ENCODE data around the gene CCNJL. TPM values are rescaled to one million over a fixed set of nuclear protein-coding genes. Genes with fewer than 3 reads are reported as not detected.

Gene CCNJL
- total RNA-seq, 2 donors from 2014 or later, result 5.5 to 5.6 TPM

DNA sequence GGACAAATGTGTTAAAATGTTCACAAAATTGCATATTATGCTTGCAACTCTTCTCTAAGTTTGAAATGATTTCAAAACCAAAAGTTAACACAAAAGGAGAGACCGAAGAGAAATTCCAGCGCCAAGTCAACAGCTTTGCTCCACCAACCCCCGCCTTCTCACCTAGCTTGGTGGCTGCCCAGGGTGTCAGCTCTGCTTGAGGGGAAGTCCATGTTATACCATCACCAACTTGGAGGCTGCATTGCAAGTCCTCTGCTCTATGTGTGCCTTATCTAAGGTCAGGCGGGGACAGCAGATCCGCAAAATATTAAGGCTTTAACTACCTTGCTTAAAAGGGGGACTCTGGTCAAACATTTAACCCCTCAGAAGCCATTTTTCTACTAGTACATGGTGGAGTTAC is 14.6 kb downstream of the CCNJL start:
- no peak for DNase-seq
- intact Hi-C loops (cut with DNase I), result no loop called here
- ATAC-seq, result peak in 1 of 2 donors; percentile 17

DNA sequence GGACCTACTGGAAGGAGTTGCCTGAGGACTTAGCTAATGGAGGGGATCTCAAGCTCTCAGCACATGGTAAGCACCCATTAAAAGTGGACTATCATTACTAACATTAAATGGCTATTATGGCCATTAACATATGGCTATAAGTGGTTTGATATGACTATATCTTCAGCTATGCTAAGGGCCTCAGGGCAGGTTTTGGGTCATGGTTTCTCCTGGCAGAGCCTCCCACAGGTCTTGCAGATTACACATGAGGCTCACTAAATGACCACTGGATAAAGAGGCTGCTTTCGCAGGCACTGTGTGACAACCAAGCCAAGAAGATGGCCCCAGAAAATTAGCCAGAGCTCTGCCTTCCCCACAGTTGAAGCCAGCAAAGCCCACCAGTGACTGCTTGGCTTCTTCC is 15.4 kb downstream of the CCNJL start:
- ATAC-seq (no peak), DNase-seq (no peak)
- intact Hi-C loops (cut with DNase I), result no loop called here

DNA sequence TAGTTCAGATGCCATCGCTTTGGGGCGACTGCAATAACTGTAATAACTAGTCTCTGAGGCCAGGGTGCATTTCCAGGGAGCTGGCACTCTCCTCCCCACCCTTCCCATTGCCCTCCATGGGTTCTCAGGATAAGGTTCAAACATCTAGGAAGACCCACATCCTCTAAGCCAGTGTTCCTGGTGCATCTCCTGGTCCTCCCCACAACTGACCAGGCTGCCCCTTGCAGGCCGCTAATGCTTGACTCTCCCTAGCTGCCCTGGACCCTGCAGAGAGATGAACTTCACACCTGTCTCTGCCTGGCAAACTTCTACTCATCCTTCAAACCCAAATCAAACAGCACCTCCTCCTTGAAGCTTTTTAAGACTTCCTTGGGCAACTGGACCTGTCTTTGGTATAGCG is 15.9 kb downstream of the CCNJL start:
- ATAC-seq (no peak), DNase-seq (no peak)
- intact Hi-C loops (cut with DNase I), result no loop called here

DNA sequence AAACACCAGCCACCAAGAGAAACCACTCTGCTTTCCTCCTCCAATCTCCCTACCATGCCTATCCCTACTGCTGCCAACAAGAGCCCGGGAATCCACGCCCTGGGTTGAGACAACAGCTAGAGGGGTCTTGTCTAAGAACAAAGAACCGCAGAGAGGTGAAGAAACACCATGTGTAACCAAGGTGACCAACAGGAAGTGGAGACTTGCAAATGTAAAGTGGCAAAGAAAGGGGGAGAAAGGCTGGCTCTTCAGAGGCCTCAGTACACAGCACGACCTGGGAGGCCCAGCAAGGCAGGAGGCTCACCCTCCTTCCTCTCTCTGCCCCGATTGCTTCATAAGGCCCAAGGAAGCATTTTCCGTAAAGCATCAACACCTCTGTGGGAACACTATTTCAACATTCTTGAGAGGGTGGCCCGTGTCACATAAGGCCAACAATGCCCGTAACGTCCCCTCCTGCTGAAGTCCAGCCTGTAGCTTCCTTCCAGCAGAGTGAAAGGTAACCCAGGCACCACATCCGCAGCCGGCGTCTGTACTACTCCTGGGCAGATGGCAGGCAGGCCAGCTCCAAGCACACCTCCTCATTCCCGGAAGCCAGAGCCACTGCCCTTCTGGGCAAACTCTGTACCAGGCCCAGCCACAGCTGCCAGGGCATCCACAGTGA is 18.3 kb downstream of the CCNJL start:
- intact Hi-C loops (cut with DNase I), result no loop called here
- ATAC-seq (peak in 1 of 2 donors; percentile 15), DNase-seq (no peak)

DNA sequence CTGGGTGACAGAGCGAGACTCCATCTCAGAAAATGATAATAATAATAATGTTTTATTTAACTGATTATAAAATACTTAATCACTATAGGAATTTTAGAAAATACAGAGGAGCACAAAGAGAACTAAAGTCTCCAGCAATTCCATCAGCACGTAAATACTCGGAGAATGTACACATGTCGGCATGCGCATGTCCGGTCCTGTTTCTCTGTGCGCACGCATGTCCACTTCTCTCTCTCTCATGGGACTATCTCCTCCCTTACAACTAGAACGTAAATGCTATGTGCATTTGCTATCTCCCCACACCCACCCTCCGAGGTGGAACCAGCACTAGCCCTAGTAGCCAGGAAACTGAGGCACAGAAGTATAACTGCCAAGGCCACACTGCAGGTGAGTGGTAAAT is 19.0 kb downstream of the CCNJL start:
- DNase-seq (no peak), ATAC-seq (no peak)

DNA sequence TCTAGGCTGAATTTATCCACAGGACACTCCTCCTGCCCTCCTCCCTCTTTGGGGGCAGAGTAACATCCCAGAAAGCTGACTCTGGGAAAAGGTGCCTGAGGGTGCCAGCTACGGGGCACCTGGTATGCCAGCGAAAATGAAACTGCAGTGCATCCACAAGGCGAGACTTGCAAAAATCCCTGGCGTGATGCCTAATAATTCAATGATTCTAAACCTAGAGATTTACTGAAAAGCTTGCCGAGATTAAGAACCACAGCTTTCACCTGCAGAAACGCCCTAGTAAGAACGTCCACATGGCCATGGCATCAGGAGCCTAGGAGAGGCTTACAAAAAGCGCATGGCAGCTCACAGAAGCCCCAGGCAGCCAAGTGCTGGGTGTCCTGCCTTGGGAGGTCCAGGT is 20.9 kb downstream of the CCNJL start:
- ATAC-seq (no peak), DNase-seq (no peak)
- intact Hi-C loops (cut with DNase I), result no loop called here

More for the DNA sequence above, 19.0 kb downstream of the CCNJL start:
- intact Hi-C loops (cut with DNase I), result no loop called here

DNA sequence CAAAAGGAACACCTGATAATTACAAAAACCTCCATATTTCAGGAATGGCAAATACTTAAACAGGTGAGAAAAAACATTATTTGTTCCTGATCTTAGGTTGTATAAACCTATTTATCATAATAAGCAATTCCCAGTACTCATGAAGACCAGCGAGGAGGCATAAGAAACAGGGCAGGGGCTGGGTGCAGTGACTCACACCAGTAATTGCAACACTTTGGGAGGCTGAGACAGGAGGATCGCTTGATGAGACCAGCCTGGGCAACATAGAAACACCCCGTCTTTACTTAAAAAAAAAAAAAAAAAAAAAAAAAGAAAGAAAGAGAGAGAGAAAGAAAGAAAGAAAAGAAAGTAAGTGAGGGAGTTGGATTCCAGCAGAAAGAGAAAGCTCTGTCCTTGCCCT is 21.6 kb downstream of the CCNJL start:
- intact Hi-C loops (cut with DNase I), result no loop called here
- DNase-seq (no peak), ATAC-seq (no peak)

DNA sequence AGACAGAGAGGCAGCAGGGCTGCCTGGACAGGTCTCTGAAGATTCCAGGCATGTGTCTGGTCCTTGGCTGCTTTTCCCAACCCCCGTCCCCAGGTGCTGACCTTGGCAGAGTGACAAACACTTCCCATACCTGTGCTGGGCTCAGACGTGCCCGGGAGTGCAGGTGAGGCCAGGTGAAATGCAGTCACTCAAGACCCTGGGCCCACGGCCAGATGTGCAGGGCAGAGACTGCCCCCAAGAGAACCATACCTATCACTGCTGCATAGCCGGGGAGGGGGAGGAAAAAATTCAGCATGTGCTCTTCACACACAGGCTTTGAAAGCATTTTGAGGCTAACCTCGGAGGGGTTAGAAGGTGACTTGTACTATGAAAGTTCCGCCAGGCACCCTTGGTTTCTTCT is 22.6 kb downstream of the CCNJL start:
- intact Hi-C loops (cut with DNase I), result no loop called here
- DNase-seq (no peak), ATAC-seq (no peak)

DNA sequence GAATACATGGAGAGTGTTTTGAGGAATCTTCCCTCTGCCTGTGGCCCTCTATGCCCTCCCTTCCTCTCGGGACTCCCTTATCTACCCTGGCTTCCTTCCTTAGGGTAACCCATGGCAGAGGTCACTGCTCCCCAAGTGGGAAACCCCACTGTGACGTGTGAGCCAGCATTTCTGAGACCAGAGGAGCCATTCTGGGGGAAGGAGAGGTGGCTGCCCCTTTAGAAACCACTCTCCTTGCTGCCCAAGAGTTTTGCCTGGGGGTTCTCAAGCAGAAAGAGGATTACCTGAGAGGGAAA is 23.1 kb downstream of the CCNJL start:
- intact Hi-C loops (cut with DNase I), result no loop called here
- no peak for DNase-seq
- ATAC-seq, result no peak

DNA sequence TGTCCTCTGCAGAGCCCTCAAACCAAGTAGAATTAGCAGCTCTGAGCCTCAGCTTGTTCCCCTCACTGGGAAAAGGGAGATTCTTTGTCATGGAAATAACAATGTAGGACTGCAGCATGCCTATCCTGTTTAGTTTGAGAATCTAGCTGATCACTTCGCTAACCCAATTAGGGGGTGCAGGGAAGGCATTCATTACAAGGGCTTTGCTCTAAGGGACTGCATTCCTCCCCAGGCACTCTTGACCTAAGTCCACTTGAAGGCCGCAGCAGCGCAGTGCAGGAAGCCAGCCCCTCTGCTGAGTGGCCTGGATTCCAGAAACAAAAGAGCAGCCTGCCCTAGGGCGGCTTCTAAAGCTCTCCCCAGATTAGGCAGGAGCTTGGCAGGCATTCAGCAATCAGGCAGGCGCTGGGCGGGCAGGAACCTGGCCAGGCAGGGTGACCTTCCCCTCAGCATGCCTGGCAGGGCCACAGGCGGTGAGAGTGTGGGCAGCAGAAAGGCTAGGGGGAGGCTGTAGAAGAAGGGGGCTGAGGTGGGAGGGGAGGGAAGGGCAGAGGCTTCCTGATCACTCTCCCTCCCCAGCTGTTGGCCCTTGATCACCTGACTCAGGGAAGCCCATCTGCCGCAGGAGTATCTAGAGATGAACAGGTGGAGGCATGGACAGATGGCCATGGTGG is 24.8 kb downstream of the CCNJL start:
- ATAC-seq, result peak; percentile 94 to 96
- peak; percentile 87 for DNase-seq
- intact Hi-C loops (cut with DNase I), result no loop called here

DNA sequence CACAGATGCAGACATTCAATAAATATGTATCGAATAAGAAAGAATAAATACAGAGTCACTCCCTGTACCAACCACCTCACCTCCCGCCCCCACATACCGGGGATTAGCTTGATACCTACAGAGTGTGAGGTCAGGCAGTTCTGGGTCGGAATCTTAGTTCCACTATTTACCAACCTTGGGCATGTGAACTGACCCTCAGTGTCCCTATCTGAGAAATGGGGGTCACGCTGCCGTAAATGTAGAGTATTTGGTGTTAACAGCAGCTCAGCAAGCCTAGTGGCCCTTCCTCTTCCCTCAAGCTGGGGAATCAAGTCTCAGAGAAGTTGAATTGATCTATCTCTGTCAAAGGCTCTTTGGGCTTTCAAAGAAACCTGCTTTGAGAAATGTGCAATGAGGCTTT is 25.4 kb downstream of the CCNJL start:
- DNase-seq, result no peak
- no peak for ATAC-seq
- intact Hi-C loops (cut with DNase I), result no loop called here

DNA sequence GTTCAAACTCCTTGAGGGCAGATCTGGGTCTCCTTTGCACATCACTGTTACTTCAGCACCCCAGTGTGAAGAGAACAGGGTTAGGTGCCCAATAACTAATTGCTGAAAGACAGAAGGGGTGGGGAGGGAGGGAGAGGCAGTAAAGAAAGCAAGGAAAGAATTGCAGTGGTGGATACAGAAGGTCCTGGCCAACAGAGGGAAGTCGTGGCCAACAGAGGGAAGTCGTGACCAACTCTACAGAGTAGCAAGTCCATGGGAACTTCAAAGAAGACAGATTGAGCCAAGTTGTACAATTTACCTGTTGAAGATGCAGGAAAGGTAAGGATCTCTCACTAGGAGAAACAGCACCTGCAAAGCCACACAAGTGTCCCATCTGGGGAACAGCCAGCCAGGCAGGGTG is 27.0 kb downstream of the CCNJL start:
- ATAC-seq, result no peak
- no peak for DNase-seq
- intact Hi-C loops (cut with DNase I), result no loop called here

DNA sequence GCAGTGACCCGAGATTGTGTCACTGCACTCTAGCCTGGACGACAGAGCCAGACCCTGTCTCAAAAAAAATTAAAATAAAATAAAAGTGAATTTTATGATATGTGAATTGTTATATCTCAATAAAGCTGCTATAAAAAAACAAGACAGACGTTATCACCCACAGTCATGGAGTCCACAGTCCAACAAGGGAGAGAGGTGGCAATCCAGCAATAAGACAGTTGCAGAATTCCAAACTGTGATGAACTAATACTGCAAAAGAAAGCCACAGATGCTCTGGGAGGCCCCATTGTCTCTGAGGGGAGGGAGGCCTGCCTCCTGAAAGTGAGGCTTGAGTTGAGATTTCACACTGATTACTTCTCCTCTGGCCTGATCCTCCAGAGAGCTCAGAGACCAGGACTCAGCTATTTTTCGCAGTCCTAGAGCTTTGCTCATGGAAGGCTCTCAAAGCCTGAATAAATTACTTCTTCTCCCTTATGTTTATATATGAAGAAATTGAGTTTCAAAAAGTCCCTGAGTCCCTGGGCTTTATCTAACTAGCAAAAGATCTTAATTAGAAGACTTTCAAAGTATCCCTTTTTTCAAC is 28.0 kb downstream of the CCNJL start:
- no peak for ATAC-seq
- intact Hi-C loops (cut with DNase I), result no loop called here
- DNase-seq, result no peak

DNA sequence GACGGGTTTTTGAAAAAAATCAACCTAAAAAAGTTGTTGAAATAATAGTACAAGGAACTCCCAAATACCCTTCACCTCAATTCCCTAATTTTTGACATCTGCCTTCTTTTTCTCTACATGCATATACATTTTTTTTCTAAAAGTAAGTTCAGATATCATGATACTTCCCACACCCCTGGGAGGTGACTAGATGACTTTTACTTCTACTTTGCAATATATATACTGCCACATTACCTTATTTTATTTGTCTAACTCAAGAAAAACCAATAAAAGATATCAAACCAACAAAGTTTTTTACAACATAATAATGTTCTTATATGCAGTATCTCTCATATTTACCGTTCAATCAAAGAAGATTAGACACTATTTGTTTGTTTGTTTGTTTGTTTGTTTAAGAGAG is 31.1 kb downstream of the CCNJL start:
- intact Hi-C loops (cut with DNase I), result no loop called here
- ATAC-seq (no peak), DNase-seq (no peak)

DNA sequence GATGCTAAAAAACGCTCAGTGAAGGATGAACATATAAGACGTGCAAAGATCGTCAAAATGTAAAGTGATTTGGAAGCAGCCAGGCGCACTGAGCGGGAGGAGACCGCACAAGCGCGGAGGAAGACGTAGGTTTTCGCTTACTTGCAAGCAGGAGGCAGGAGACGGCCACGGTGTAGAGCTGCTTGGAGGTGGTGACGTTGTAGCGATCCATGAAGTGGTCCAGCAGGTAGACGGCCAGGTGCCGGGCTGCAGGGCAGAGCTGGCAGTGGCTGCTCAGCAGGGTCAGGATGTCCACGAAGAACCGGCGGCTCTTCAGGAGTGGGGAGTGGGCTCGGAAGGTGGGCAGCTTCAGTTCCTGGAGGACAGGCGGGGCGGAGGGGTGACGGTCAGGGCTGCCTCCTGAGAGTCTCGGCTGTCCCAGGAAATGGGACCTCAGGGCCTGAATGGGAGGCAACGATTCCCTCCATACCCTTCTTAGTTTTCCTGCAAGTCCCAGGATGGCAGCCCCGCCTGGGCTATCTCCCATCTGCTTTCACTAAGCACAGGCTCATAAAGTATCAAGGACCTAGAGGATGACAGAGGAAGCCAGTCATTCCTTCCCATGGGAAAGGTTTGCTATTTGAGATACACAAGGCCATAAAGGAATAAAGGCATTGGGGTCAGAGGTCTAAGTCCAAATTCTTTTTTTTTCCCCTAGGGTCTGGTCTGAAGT is 31.8 kb downstream of the CCNJL start:
- intact Hi-C loops (cut with DNase I), result no loop called here
- DNase-seq, result no peak
- no peak for ATAC-seq

DNA sequence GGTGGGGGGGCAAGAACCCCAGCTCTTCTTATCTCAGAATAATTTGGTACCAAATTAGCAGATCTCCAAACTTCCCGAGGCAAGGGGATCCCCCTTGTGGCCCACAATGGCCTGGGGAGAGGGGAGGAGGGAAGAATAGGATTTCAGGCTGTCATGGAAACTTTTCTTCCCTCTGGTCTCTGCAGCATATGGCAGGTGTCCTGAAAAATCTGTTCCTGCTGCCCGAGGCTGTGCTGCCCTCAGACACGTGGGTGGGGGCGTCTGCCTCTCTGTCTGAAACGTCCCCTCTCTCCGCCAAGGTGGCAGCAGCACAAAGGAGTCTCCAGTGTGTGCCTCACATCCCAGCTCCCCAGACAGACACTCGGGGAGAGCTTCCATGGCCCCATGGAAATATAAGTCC is 34.0 kb downstream of the CCNJL start:
- ATAC-seq (no peak), DNase-seq (no peak)
- intact Hi-C loops (cut with DNase I), result no loop called here

DNA sequence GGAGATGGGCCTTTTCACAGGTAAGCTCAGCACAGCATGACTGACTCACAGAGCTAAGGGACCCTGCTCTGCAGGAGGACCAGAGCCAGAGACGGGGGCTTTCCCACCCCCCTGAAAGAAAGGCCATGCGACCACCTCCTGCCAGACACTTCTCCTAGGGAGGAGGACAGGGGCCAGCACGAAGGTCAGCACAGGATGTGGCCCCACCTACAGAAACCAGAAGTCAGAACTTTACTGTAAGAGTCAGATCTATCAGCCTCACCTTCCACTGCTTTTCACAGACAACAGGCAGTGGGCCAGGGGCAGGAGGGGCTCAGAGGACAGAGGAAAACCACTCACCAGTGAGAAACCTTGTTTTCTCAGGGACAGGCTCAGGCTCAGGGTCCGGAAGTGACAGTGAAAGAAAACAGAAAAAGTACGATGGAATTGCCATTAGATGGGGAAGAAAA is 37.9 kb downstream of the CCNJL start:
- intact Hi-C loops (cut with DNase I), result no loop called here
- DNase-seq (no peak), ATAC-seq (no peak)

DNA sequence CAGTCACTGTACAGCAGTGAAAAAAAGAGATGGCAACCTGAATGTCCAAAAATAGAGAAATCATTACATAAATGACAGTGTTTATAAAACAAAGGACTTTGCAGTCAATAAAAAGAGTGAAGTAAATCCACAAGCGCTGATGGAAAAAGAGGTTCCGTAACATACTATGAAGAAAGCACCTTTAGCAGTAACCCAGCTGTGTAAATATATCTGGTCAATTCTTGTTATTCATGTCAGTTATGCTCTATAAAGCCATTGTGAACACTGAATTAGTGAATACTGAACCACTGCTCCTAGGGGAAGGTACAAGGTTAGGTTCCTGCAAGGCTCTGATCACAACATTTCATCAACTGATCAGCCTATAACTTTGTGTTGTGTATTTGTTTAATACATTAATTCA is 39.5 kb downstream of the CCNJL start:
- ATAC-seq (no peak), DNase-seq (no peak)
- intact Hi-C loops (cut with DNase I), result no loop called here

DNA sequence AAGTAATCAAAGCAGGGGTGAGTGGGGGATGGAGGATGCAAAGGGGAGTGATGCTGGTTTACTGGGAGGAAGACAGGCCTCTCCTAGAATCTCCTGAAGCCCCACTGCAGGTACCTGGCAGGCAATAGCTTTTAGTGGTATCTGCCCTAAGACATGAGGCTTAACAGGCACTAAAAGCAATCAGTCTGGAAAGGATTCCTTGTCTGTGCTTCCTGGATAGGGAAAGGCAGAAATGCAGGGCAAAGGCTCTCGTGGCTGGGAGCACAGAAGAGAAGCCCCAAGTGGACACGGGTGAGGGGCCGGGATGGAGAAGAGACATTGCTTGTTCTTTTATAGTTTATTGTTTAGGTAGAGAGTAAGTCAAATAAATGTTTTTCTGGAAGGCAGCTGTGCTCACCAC is 40.1 kb downstream of the CCNJL start:
- ATAC-seq, result no peak
- intact Hi-C loops (cut with DNase I), result no loop called here
- no peak for DNase-seq

DNA sequence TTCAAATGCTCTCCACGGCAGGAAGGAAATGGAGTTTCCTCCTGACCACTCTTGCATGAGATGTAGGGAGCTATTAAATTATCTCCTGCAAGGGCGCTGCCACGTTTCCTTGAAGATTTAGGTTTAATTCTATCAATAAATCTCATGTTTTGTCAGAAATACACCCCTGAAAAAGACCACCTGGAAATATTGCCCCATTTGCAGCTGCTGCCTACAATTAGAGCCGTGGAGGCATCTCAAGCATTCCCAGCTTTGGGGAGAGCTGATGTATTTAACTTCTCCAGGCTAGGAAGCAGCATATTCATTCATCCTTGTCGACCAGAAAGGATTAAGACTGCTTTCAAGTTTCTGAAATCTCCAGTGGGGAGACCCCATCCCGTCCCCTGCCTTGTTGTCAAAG is 40.5 kb downstream of the CCNJL start:
- intact Hi-C loops (cut with DNase I), result no loop called here
- DNase-seq (no peak), ATAC-seq (no peak)

DNA sequence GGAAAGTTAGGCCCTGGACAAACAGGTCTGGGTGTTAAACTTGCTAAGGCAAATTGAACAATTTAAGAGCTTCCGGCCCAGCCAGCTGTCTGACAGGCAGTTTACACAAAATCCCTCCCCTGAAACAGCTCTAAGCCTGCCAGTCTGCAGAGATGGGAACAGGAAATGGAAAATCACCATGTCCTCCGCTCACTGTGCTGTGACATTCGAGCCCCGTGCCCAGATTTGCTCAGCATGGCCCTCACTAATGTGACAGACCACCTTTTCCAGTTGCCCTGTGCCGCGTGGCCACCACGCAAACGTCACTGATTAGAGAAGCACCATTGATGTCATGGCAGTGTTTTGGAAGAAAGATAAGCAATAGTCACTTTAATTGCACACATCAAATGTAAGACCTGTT is 41.0 kb downstream of the CCNJL start:
- DNase-seq, result peak; percentile 42
- intact Hi-C loops (cut with DNase I), result no loop called here
- peak in 1 of 2 donors; percentile 18 for ATAC-seq
